DOHH2 (cell line): ENCODE results near the gene RNF180.

Source experiments
- EZH2phosphoT487 ChIP-seq: fragments of 200-600 bp; sonication (generic); IDR thresholded peaks from 2 replicates; pipeline ENCODE4 v1.6.1; 2017; ENCODE audit warnings: borderline replicate concordance, mild to moderate bottlenecking, antibody characterized with exemption, low read length, moderate library complexity, mixed read lengths
- TF ChIP-seq, protein P1 (sequence below): fragments of 200-600 bp; sonication (generic); IDR thresholded peaks from one replicate; pipeline ENCODE4 v1.5.1; 2014; ENCODE audit warnings: antibody characterized with exemption, mild to moderate bottlenecking, low read depth, low read length; ENCODE audit not compliant: poor library complexity, severe bottlenecking

DNA sequence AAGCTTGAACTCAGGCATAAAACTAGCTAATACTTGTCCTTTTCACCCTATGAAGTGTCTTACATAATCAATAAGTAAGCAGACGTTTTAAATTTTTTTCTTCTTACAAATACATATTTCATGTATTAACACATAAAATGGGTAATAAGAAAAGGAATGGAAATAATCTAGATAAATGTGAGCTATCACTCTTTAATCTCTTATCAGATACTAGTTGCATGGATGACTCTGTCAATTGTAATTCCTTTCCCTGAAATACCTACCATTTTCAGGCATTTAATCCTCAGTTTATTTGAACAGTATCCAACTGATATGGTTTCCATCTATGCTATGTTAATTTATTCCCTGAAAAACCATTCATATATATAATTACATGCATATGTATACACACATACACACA, 174.1 kb downstream of the RNF180 start:
- TF ChIP-seq, protein P1, sequence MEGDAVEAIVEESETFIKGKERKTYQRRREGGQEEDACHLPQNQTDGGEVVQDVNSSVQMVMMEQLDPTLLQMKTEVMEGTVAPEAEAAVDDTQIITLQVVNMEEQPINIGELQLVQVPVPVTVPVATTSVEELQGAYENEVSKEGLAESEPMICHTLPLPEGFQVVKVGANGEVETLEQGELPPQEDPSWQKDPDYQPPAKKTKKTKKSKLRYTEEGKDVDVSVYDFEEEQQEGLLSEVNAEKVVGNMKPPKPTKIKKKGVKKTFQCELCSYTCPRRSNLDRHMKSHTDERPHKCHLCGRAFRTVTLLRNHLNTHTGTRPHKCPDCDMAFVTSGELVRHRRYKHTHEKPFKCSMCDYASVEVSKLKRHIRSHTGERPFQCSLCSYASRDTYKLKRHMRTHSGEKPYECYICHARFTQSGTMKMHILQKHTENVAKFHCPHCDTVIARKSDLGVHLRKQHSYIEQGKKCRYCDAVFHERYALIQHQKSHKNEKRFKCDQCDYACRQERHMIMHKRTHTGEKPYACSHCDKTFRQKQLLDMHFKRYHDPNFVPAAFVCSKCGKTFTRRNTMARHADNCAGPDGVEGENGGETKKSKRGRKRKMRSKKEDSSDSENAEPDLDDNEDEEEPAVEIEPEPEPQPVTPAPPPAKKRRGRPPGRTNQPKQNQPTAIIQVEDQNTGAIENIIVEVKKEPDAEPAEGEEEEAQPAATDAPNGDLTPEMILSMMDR = no peak
- TF ChIP-seq EZH2phosphoT487 = no peak
